ENCODE measurements around the gene SMURF2.

SMURF2 gene

GRCh38 chr17:64499805-64500486 is 162.2 kb downstream of the SMURF2 start:
- no peak for DNase-seq

- DNase-seq: no peak
These were observed 163.6 kb downstream of the SMURF2 start for GRCh38 chr17:64498308-64499203.

GRCh38 chr17:64497565-64498035 is 164.5 kb downstream of the SMURF2 start:
- DNase-seq: no peak

GRCh38 chr17:64496786-64497564 is 165.1 kb downstream of the SMURF2 start, which contains the start of gene POLG2:
POLG2 (minus strand) TSS chr17:64497054; CDS start chr17:64496968, 86 bp downstream.
- DNase-seq: peak; percentile 96

GRCh38 chr17:64496348-64496785 is 165.7 kb downstream of the SMURF2 start:
- DNase-seq: no peak
